Neural cell (in vitro differentiated cells): ENCODE results near the gene GALNT1.

Source experiments
- CTCF ChIP-seq: fragments of 450-650 bp; IDR thresholded peaks from 2 replicates; pipeline ENCODE4 v1.5.1; 2014; ENCODE audit warnings: antibody characterized with exemption, mild to moderate bottlenecking, moderate library complexity; ENCODE audit not compliant: poor library complexity, severe bottlenecking
- EP300 ChIP-seq: fragments of 450-650 bp; conservative IDR thresholded peaks from 2 replicates; pipeline ENCODE4 v1.6.1; 2014; ENCODE audit warnings: antibody characterized with exemption, mild to moderate bottlenecking, moderate library complexity; ENCODE audit not compliant: poor library complexity, severe bottlenecking
- EZH2 ChIP-seq: fragments of 200-600, 300-800 bp; shearing (Covaris generic), sonication (generic); IDR thresholded peaks from 2 replicates; pipeline ENCODE4 v1.6.1; 2014; ENCODE audit warnings: antibody characterized with exemption, low read length, borderline replicate concordance, mild to moderate bottlenecking; ENCODE audit not compliant: insufficient read depth, poor library complexity, severe bottlenecking
- MXI1 ChIP-seq: fragments of 450-650 bp; conservative IDR thresholded peaks from 2 replicates; pipeline ENCODE4 v1.6.1; 2014; ENCODE audit warnings: antibody characterized with exemption, mild to moderate bottlenecking; ENCODE audit not compliant: poor library complexity, severe bottlenecking
- POLR2AphosphoS5 ChIP-seq: IDR thresholded peaks from 2 replicates; pipeline ENCODE4 v1.6.1; 2012
- REST ChIP-seq: IDR thresholded peaks from 2 replicates; pipeline ENCODE4 v1.6.1; 2012; ENCODE audit warnings: borderline replicate concordance
- SMC3 ChIP-seq: fragments of 450-650 bp; conservative IDR thresholded peaks from 2 replicates; pipeline ENCODE4 v1.6.1; 2014; ENCODE audit warnings: antibody characterized with exemption, mild to moderate bottlenecking, moderate library complexity; ENCODE audit not compliant: poor library complexity
- TAF1 ChIP-seq: IDR thresholded peaks from 2 replicates; pipeline ENCODE4 v1.6.1; 2012; ENCODE audit warnings: low read depth

GRCh38 chr18:35603528-35603927, 22.0 kb downstream of the GALNT1 start:
- TF ChIP-seq CTCF = no peak
- TF ChIP-seq TAF1 = no peak
- TF ChIP-seq SMC3 = no peak
- no peak for TF ChIP-seq REST
- no peak for TF ChIP-seq POLR2AphosphoS5
- no peak for TF ChIP-seq EZH2
- no peak for TF ChIP-seq MXI1
- TF ChIP-seq EP300 = no peak
